H1 (cell line): ENCODE results near the gene YLPM1. TPM values are rescaled to one million over a fixed set of nuclear protein-coding genes. Genes with fewer than 3 reads are reported as not detected.

ENCODE experiments used
- CTCF ChIA-PET: fragments of 300-600 bp; sonication (Branson Sonifier 250); formaldehyde crosslinking; loops from one replicate; lab custom pipeline; 2021; ENCODE audit not compliant: partially characterized antibody; lab: Charles Lee
- POLR2A ChIA-PET: fragments of 300-600 bp; sonication (Branson Sonifier 250); formaldehyde crosslinking; loops from one replicate; lab custom pipeline; 2021; ENCODE audit warnings: inconsistent platforms; ENCODE audit not compliant: partially characterized antibody; lab: Charles Lee
- DNase-seq, 2 experiments: peaks; one replicate each; pipeline versions ENCODE4 v3.0.0 to v3.0.0-alpha.2; 2010 to 2022; ENCODE audit warnings: low spot score in 2 of 2, low read depth in 1 of 2, mixed read lengths in 1 of 2
- FAIRE-seq: peaks from 2 replicates; lab custom pipeline; 2011; peaks lifted over from hg19 to GRCh38; lab: Jason Lieb, UNC
- H2AFZ ChIP-seq: 2 replicates; pipeline ENCODE4 v1.8.1; 2012; ENCODE audit warnings: low read length, inconsistent platforms
- H2AK5ac ChIP-seq: 2 replicates; pipeline ENCODE4 v1.6.1; 2013; ENCODE audit warnings: low read depth, low read length
- H2BK120ac ChIP-seq: replicated peaks from 2 replicates; pipeline ENCODE3; 2013; ENCODE audit warnings: low read depth, low read length, inconsistent platforms
- H2BK12ac ChIP-seq: 2 replicates; pipeline ENCODE4 v1.6.1; 2013; ENCODE audit warnings: low read depth, low read length
- H2BK15ac ChIP-seq: 2 replicates; pipeline ENCODE4 v1.6.1; 2013; ENCODE audit warnings: low read length
- H2BK20ac ChIP-seq: 2 replicates; pipeline ENCODE4 v1.6.1; 2013; ENCODE audit warnings: low read length
- H2BK5ac ChIP-seq: 2 replicates; pipeline ENCODE4 v1.6.1; 2013; ENCODE audit warnings: low read depth, low read length
- H3K14ac ChIP-seq: 2 replicates; pipeline ENCODE4 v1.6.1; 2013; ENCODE audit warnings: inconsistent platforms; ENCODE audit not compliant: insufficient read length
- H3K18ac ChIP-seq: 2 replicates; pipeline ENCODE4 v1.6.1; 2013; ENCODE audit warnings: low read length; ENCODE audit errors: extremely low read depth
- H3K23ac ChIP-seq: 2 replicates; pipeline ENCODE4 v1.6.1; 2013; ENCODE audit warnings: inconsistent platforms; ENCODE audit not compliant: insufficient read length
- H3K23me2 ChIP-seq: 2 replicates; pipeline ENCODE4 v1.6.1; 2013; ENCODE audit warnings: low read depth, low read length
- H3K27ac ChIP-seq: 2 replicates; pipeline ENCODE4 v1.6.1; 2011; ENCODE audit warnings: low read depth, low read length, inconsistent platforms
- H3K27me3 ChIP-seq, 4 experiments: replicated peaks in 1 of 4; 1 replicate in 1 of 4; 2 replicates in 3 of 4; pipeline versions ENCODE4 v1.6.1 to v1.8.1; 2011 to 2013; ENCODE audit warnings: low read length in 3 of 4, mild to moderate bottlenecking in 3 of 4, inconsistent platforms in 2 of 4, mixed read lengths in 2 of 4, moderate library complexity in 1 of 4; ENCODE audit not compliant: control insufficient read depth in 3 of 4, insufficient read depth in 3 of 4; ENCODE audit errors: extremely low read depth in 1 of 4
- H3K36me3 ChIP-seq, 4 experiments: 2 replicates each; pipeline versions ENCODE4 v1.6.1 to v1.8.1; 2011 to 2013; ENCODE audit warnings: mild to moderate bottlenecking in 4 of 4, low read length in 3 of 4, moderate library complexity in 2 of 4, control low read depth in 1 of 4, inconsistent platforms in 1 of 4; ENCODE audit not compliant: insufficient read depth in 4 of 4, control insufficient read depth in 2 of 4
- H3K4ac ChIP-seq: replicated peaks from 2 replicates; pipeline ENCODE3; 2013; ENCODE audit warnings: low read length, low read depth, mixed read lengths, inconsistent platforms; ENCODE audit not compliant: insufficient read length
- H3K4me1 ChIP-seq, 4 experiments: replicated peaks in 1 of 4; 1 replicate in 1 of 4; 2 replicates in 3 of 4; pipeline versions ENCODE4 v1.6.1 to v1.8.1; 2011 to 2013; ENCODE audit warnings: low read length in 3 of 4, inconsistent platforms in 2 of 4, mixed read lengths in 1 of 4; ENCODE audit not compliant: insufficient read depth in 4 of 4, control insufficient read depth in 3 of 4
- H3K4me2 ChIP-seq, 2 experiments: 2 replicates each; pipeline versions ENCODE4 v1.6.1 to v1.8.1; 2011 to 2013; ENCODE audit warnings: low read depth in 2 of 2, low read length in 2 of 2, control low read depth in 1 of 2, inconsistent platforms in 1 of 2, mild to moderate bottlenecking in 1 of 2; ENCODE audit not compliant: insufficient read depth in 1 of 2
- H3K4me3 ChIP-seq, 4 experiments: fragments of 200-600, 300-600 bp in 1 of 4; sonication (generic), shearing (Covaris generic), sonication (Bioruptor Twin) in 1 of 4; 2 replicates each; pipeline versions ENCODE4 v1.5.1 to v1.8.1; 2011 to 2016; ENCODE audit warnings: low read length in 4 of 4, low read depth in 3 of 4, control low read depth in 2 of 4, inconsistent platforms in 2 of 4, mild to moderate bottlenecking in 2 of 4, mixed read lengths in 1 of 4, moderate library complexity in 1 of 4; ENCODE audit not compliant: insufficient read depth in 2 of 4; ENCODE audit errors: extremely low read depth in 1 of 4
- H3K56ac ChIP-seq: replicated peaks from 2 replicates; pipeline ENCODE3; 2013; ENCODE audit warnings: low read depth, mild to moderate bottlenecking, mixed read lengths, low read length, inconsistent platforms; ENCODE audit not compliant: insufficient read length
- H3K79me1 ChIP-seq: 2 replicates; pipeline ENCODE4 v1.6.1; 2013; ENCODE audit warnings: low read depth, low read length, control low read depth
- H3K79me2 ChIP-seq, 2 experiments: 2 replicates each; pipeline versions ENCODE4 v1.6.1 to v1.8.1; 2012 to 2013; ENCODE audit warnings: low read length in 2 of 2, mild to moderate bottlenecking in 2 of 2, inconsistent platforms in 1 of 2; ENCODE audit not compliant: insufficient read depth in 2 of 2, control insufficient read depth in 1 of 2
- H3K9ac ChIP-seq, 4 experiments: replicated peaks in 1 of 4; 1 replicate in 1 of 4; 2 replicates in 3 of 4; pipeline versions ENCODE4 v1.6.1 to v1.8.1; 2011 to 2013; ENCODE audit warnings: low read depth in 3 of 4, low read length in 3 of 4, control low read depth in 2 of 4, mild to moderate bottlenecking in 2 of 4, moderate library complexity in 2 of 4, inconsistent platforms in 1 of 4; ENCODE audit errors: extremely low read depth in 1 of 4
- H3K9me3 ChIP-seq, 2 experiments: 2 replicates each; pipeline versions ENCODE4 v1.6.1 to v1.8.1; 2012 to 2013; ENCODE audit warnings: mild to moderate bottlenecking in 2 of 2, moderate library complexity in 2 of 2, control low read depth in 1 of 2, inconsistent platforms in 1 of 2, low read depth in 1 of 2, low read length in 1 of 2, mixed read lengths in 1 of 2; ENCODE audit not compliant: insufficient read depth in 2 of 2
- H4K20me1 ChIP-seq, 2 experiments: replicated peaks in 1 of 2; 2 replicates each; pipeline versions ENCODE3 to v1.8.1; 2011 to 2013; ENCODE audit warnings: inconsistent platforms in 2 of 2, low read length in 2 of 2, mild to moderate bottlenecking in 1 of 2; ENCODE audit not compliant: insufficient read depth in 2 of 2, control insufficient read depth in 1 of 2
- H4K5ac ChIP-seq: 2 replicates; pipeline ENCODE4 v1.6.1; 2013; ENCODE audit warnings: low read length, low read depth, mixed read lengths, inconsistent platforms; ENCODE audit not compliant: insufficient read length
- H4K8ac ChIP-seq: 2 replicates; pipeline ENCODE4 v1.8.0; 2013; ENCODE audit warnings: mild to moderate bottlenecking, moderate library complexity, low read length, inconsistent platforms; ENCODE audit not compliant: insufficient read depth; ENCODE audit errors: extremely low read depth
- H4K91ac ChIP-seq: replicated peaks from 2 replicates; pipeline ENCODE3; 2013; ENCODE audit warnings: low read length, mixed read lengths, inconsistent platforms; ENCODE audit not compliant: insufficient read length
- BRCA1 ChIP-seq: IDR thresholded peaks from 2 replicates; pipeline ENCODE4 v1.6.1; 2012; ENCODE audit warnings: low read depth, low read length, improper control_type of control experiment
- SUZ12 ChIP-seq: fragments of 200-600 bp; sonication (generic); IDR thresholded peaks from 2 replicates; pipeline ENCODE4 v1.6.1; 2012; ENCODE audit warnings: mild to moderate bottlenecking, inconsistent platforms, low read length, moderate library complexity, mixed read lengths
- WGBS, 2 experiments: shearing (Covaris generic) in 1 of 2; methylation state at CpG; one replicate each; pipeline versions ENCODE4 v1.1.6 to v1.1.7; 2013 to 2015; ENCODE audit warnings: low lambda C conversion rate in 2 of 2, mixed read lengths in 2 of 2, inconsistent platforms in 1 of 2, low coverage in 1 of 2, missing lambda C conversion rate in 1 of 2; ENCODE audit not compliant: insufficient replicate concordance in 2 of 2, insufficient coverage in 1 of 2, insufficient read length in 1 of 2; ENCODE audit errors: extremely low coverage in 1 of 2, missing lambda C conversion rate in 1 of 2; 5-methylcytosine and 5-hydroxymethylcytosine counted together
- polyA plus RNA-seq, 7 experiments: library from polyadenylated mRNA; depleted of rRNA in 3 of 7; stranded (reverse) in 5 of 7; unstranded in 2 of 7; fragments of >200 nt in 5 of 7; fragments of 200-250 nt in 2 of 7; gene quantifications; 1 replicate in 5 of 7; 2 replicates in 1 of 7; 4 replicates in 1 of 7; pipeline versions ENCODE4 v1.2.1 to v1.2.3, GENCODE V29; 2011 to 2013; ENCODE audit warnings: missing spikeins in 2 of 7, mixed read lengths in 2 of 7
- total RNA-seq: library from RNA; stranded (reverse); fragmentation: NEBNext Ultra II Directional; extraction: Animal tissue kit (Norgen Biotek cat#: 25700); gene quantifications from 2 replicates; pipeline ENCODE4 v1.2.1, GENCODE V29; 2021

YLPM1 gene
- total and polyA plus RNA-seq, 2 of the 8 experiments (the other 6 are each of a cell fraction or from before 2014, with no cell fraction given): 13.5 to 71.7 TPM

GRCh38 chr14:74855021-74855420 lies 91.9 kb downstream of the YLPM1 start:
- no peak overlapping the region for H3K23ac ChIP-seq
- H2BK120ac ChIP-seq: no peak overlapping the region
- no peak overlapping the region for H2BK5ac ChIP-seq
- WGBS, 2 experiments: 88% methylated on average over 7 of the region's 7 CpGs; no CpG with 5 or more reads in 1 of the 2 experiments
- no peak overlapping the region for H2AFZ ChIP-seq
- no peak overlapping the region for H4K91ac ChIP-seq
- H3K27ac ChIP-seq: no peak overlapping the region
- H3K9ac ChIP-seq: no peak overlapping the region
- FAIRE-seq (no peak), DNase-seq (no peak)
- POLR2A ChIA-PET: interaction anchor here (1.1 to 8.6 kb wide), 4 partner anchors 27 to 67 kb away, joined by 3 to 80 read pairs (median 6); partner anchors contain the start of gene DLST
- H3K14ac ChIP-seq: no peak overlapping the region
- no peak overlapping the region for H3K4me2 ChIP-seq
- no peak overlapping the region for H3K56ac ChIP-seq
- no peak overlapping the region for H2BK15ac ChIP-seq
- no peak overlapping the region for H4K8ac ChIP-seq
- H3K36me3 ChIP-seq: no peaks in the 10 kb centered on the region
- no peak overlapping the region for H3K18ac ChIP-seq
- H4K5ac ChIP-seq: no peak overlapping the region
- no peaks in the 10 kb centered on the region for H3K4me1 ChIP-seq
- no peaks in the 10 kb centered on the region; the same call in 1 of the 2 replicates for H3K23me2 ChIP-seq
- H2AK5ac ChIP-seq: no peak overlapping the region
- no peaks in the 10 kb centered on the region for H3K27me3 ChIP-seq
- CTCF ChIA-PET: interaction anchor here (0.9 to 18.3 kb wide), 7 partner anchors 9 to 246 kb away, joined by 3 to 509 read pairs (median 5); partner anchors contain the start of genes DLST and PROX2
- no peak overlapping the region for H2BK12ac ChIP-seq
- TF ChIP-seq SUZ12: no peak
- no peak for TF ChIP-seq BRCA1
- no peaks in the 10 kb centered on the region for H4K20me1 ChIP-seq
- H3K4me3 ChIP-seq: no peak overlapping the region
- no peaks in the 10 kb centered on the region for H3K9me3 ChIP-seq
- H2BK20ac ChIP-seq: no peak overlapping the region
- no peaks in the 10 kb centered on the region for H3K79me2 ChIP-seq
- H3K4ac ChIP-seq: no peak overlapping the region
- no peaks in the 10 kb centered on the region for H3K79me1 ChIP-seq
